CD4-positive, alpha-beta memory T cell (primary cell): Measurements from ENCODE around the gene ATIC. TPM values are rescaled to one million over a fixed set of nuclear protein-coding genes. Genes with fewer than 3 reads are reported as not detected.

Experiments used
- CTCF ChIA-PET: fragments of 350-600 bp; sonication (Branson Sonifier 250); formaldehyde crosslinking; loops from one replicate; lab custom pipeline; 2021; ENCODE audit warnings: inconsistent platforms; ENCODE audit not compliant: partially characterized antibody; lab: Charles Lee
- POLR2A ChIA-PET: fragments of 350-600 bp; sonication (Branson Sonifier 250); formaldehyde crosslinking; loops from one replicate; lab custom pipeline; 2021; ENCODE audit not compliant: partially characterized antibody; lab: Charles Lee
- DNase-seq, 5 donors: peaks; one replicate each; pipeline versions ENCODE4 v3.0.0 to v3.0.0-alpha.2; 2020 to 2022; ENCODE audit warnings: mixed read lengths in 1 of 5
- H3K27ac ChIP-seq: one replicate; pipeline ENCODE4 v1.7.0; 2013; ENCODE audit warnings: low read depth, low read length
- H3K27me3 ChIP-seq: 2 replicates; pipeline ENCODE4 v1.7.0; 2013; ENCODE audit warnings: mild to moderate bottlenecking, low read length, moderate library complexity; ENCODE audit not compliant: insufficient read depth
- H3K36me3 ChIP-seq: 2 replicates; pipeline ENCODE4 v1.7.0; 2013; ENCODE audit warnings: mild to moderate bottlenecking, low read length, moderate library complexity; ENCODE audit not compliant: insufficient read depth
- H3K4me1 ChIP-seq: 2 replicates; pipeline ENCODE4 v1.7.0; 2013; ENCODE audit warnings: mild to moderate bottlenecking, low read length, moderate library complexity; ENCODE audit not compliant: insufficient read depth
- H3K4me3 ChIP-seq, 2 donors: one replicate each; pipeline ENCODE4 v1.7.0; 2013; ENCODE audit warnings: low read length in 2 of 2, mild to moderate bottlenecking in 1 of 2
- H3K9me3 ChIP-seq, 2 donors: one replicate each; pipeline ENCODE4 v1.7.0; 2013; ENCODE audit warnings: low read length in 2 of 2, control low read depth in 1 of 2; ENCODE audit not compliant: control insufficient read depth in 1 of 2
- H3K27ac Mint-ChIP-seq, 7 donors: one replicate each; pipeline ENCODE4 v1.8.0; 2020 to 2021; ENCODE audit warnings: mixed read lengths in 7 of 7, mild to moderate bottlenecking in 6 of 7, inconsistent platforms in 3 of 7, moderate library complexity in 3 of 7
- H3K27me3 Mint-ChIP-seq, 2 donors: one replicate each; pipeline ENCODE4 v1.8.0; 2020 to 2021; ENCODE audit warnings: mixed read lengths in 2 of 2
- H3K36me3 Mint-ChIP-seq, 2 donors: one replicate each; pipeline ENCODE4 v1.8.0; 2020 to 2021; ENCODE audit warnings: mixed read lengths in 2 of 2, inconsistent platforms in 1 of 2, mild to moderate bottlenecking in 1 of 2
- H3K4me1 Mint-ChIP-seq, 4 donors: one replicate each; pipeline ENCODE4 v1.8.0; 2020 to 2021; ENCODE audit warnings: mixed read lengths in 4 of 4, mild to moderate bottlenecking in 1 of 4
- H3K4me3 Mint-ChIP-seq, 8 donors: one replicate each; pipeline ENCODE4 v1.8.0; 2020 to 2021; ENCODE audit warnings: mixed read lengths in 8 of 8, mild to moderate bottlenecking in 7 of 8, moderate library complexity in 6 of 8, inconsistent platforms in 3 of 8
- H3K9me3 Mint-ChIP-seq, 8 donors: one replicate each; pipeline ENCODE4 v1.8.0; 2020 to 2021; ENCODE audit warnings: mixed read lengths in 8 of 8, mild to moderate bottlenecking in 5 of 8, inconsistent platforms in 3 of 8, moderate library complexity in 1 of 8
- intact Hi-C: fragments of 100-400 bp; cut with micrococcal nuclease; formaldehyde crosslinking; loops from one replicate; pipeline ENCODE4 v1.15.1; 2023
- polyA plus RNA-seq, 2 donors: library from polyadenylated mRNA; unstranded; fragments of 300-500 nt; fragmentation: Illumina TruSeq; gene quantifications; one replicate each; pipeline ENCODE4 v1.2.3, GENCODE V29; 2021
- total RNA-seq, 2 experiments: library from RNA; stranded (reverse); gene quantifications; one replicate each; pipeline ENCODE4 v1.2.3, GENCODE V29; 2021

Gene ATIC
- total and polyA plus RNA-seq, 4 experiments from 2014 or later: 85.1 to 187 (median 125) TPM

DNA sequence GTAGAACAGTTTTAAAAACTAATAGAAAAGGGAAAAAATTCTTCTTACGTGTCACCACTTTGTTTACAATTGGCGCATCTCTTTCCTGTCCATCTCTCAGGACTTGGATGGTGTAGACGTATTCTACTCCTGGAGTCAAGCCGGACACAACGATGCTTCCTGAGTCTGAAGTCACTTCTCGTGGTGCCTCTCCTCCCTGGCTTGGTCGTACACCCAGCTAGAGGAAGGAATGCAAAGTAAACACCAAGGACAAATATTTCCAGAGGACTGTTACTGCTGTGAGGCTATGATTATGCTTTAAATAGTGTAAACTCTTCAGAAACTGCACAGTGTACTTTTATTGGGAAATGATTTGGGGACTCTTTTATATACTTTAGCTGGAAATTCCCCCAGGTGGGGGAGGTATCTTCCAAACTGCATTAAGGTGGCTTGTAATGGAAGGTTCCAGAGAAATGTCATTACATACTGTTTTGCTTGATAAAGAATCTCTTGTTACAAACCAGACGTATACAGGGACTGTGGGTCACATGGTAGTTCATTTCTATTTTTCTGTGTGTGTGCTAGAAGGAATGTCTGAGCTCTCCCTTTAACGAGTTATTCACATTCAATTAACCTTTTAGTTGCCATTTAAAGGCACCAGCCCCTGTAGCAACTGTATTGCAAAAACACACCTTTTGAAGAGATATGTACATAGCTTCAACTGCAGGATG is 85.9 kb downstream of the ATIC start:
- POLR2A ChIA-PET: no interaction called here
- H3K36me3 Mint-ChIP-seq: no peaks in the 10 kb centered on the region
- peaks cover 0 to 8% of the 10 kb centered on the region in 2 donors for H3K27me3 Mint-ChIP-seq

GRCh38 chr2:215399067-215399716 is 87.3 kb downstream of the ATIC start:
- Histone ChIP-seq H3K4me1 (no peaks in the 10 kb centered on the region), H3K9me3 (no peaks in the 10 kb centered on the region), H3K27ac (no peak overlapping the region), H3K36me3 (no peaks in the 10 kb centered on the region), H3K4me3 (no peak overlapping the region), H3K27me3 (no peaks in the 10 kb centered on the region)
- Mint-ChIP-seq H3K9me3 (no peaks in the 10 kb centered on the region), H3K4me1 (no peaks in the 10 kb centered on the region), H3K36me3 (no peaks in the 10 kb centered on the region), H3K4me3 (no peak overlapping the region), H3K27me3 (peaks cover 3 to 5% of the 10 kb centered on the region in 2 donors), H3K27ac (no peak overlapping the region)
- intact Hi-C loops: no loop called here
- CTCF ChIA-PET: interaction anchor here (0.5 kb wide), 1 partner anchor 652 kb away, joined by 5 read pairs; no protein-coding TSS in a partner anchor
- no peak for DNase-seq
- POLR2A ChIA-PET: no interaction called here

More for the DNA sequence above, 85.9 kb downstream of the ATIC start:
- H3K27ac Mint-ChIP-seq: no peak overlapping the region
- Histone ChIP-seq H3K4me1 (no peaks in the 10 kb centered on the region), H3K27me3 (no peaks in the 10 kb centered on the region), H3K4me3 (no peak overlapping the region), H3K27ac (no peak overlapping the region), H3K36me3 (no peaks in the 10 kb centered on the region), H3K9me3 (no peaks in the 10 kb centered on the region)
- DNase-seq: no peak
- CTCF ChIA-PET: no interaction called here
- no peak overlapping the region for H3K4me3 Mint-ChIP-seq
- intact Hi-C loops: no loop called here
- H3K4me1 Mint-ChIP-seq: no peaks in the 10 kb centered on the region
- no peaks in the 10 kb centered on the region for H3K9me3 Mint-ChIP-seq

Other genes starting within 250 kb of the ATIC start
- not detected for gene ABCA12, start 173.4 kb upstream of the ATIC start, total RNA-seq
- not detected for gene ABCA12, start 173.4 kb upstream of the ATIC start, polyA plus RNA-seq
- gene FN1, start 124.0 kb downstream of the ATIC start, total RNA-seq: not detected
- 1 to 10 TPM in 1 of 2 donors, under 1 TPM in 1; 0.38 to 1.2 TPM for gene FN1, start 124.0 kb downstream of the ATIC start, polyA plus RNA-seq